Middle frontal gyrus (tissue), 1 donor: ENCODE data around the gene CCNK.

Experiments used
- DNase-seq: peaks from one replicate; pipeline ENCODE4 v3.0.0-alpha.2; 2015; ENCODE audit warnings: low spot score; ENCODE audit errors: extremely low spot score

CCNK gene

DNA sequence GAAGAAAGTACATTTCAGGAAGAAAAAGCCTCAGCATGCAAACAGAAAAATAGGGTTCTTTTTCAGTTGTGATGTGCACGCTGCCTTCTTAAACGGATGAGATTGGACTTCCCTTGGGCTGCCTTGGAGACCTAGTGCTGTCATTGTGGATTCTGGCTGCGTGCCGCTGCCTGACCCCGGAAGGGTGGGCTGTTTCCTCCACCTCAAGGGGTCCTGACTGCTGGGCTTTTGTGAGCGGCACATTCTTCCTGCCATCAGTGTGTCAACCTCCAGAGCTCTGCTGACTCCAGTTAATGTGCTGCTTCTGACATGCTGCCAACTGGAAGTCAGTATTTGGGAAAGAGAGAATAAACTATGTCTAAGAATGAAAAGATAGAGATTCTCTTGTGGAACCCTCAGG, 25.1 kb downstream of the CCNK start:
- no peak for DNase-seq

DNA sequence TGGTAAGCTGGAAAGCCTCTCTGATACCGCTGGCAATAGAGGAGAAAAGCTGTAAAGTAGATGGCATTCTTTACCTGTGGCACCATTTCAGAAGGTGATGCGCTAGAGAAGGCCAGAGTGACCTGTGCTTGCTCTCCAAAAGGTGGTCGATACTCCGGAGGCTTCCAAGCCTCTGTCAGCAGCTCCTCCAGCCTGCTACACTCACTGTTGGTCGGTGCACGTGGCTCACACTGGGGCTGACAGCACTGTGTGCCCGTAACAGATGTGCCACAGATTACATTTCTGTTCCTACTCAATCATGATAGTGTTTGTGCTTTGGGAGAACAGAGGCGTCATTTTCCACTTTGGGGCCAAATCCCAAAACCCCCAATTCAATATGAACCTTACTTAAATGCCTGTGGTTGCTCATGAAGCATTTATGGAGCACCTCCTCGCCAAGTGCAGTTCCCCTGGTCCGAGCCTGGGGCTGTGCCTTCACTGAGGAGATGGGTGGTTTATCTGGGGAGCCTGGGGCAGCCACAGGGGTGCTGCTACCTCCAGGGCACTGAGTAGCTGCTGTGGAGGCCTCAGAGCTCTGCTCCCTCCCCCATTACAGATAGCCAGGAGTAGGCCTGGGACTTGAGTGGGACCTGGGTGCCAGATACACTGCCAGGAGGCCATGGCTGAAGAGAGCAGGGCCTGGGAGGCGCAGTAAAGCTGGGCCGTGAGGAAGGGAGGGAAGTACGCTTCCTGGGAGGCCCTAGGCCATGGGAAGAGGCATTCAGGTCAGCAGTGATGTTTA, 26.8 kb downstream of the CCNK start:
- DNase-seq, result no peak

DNA sequence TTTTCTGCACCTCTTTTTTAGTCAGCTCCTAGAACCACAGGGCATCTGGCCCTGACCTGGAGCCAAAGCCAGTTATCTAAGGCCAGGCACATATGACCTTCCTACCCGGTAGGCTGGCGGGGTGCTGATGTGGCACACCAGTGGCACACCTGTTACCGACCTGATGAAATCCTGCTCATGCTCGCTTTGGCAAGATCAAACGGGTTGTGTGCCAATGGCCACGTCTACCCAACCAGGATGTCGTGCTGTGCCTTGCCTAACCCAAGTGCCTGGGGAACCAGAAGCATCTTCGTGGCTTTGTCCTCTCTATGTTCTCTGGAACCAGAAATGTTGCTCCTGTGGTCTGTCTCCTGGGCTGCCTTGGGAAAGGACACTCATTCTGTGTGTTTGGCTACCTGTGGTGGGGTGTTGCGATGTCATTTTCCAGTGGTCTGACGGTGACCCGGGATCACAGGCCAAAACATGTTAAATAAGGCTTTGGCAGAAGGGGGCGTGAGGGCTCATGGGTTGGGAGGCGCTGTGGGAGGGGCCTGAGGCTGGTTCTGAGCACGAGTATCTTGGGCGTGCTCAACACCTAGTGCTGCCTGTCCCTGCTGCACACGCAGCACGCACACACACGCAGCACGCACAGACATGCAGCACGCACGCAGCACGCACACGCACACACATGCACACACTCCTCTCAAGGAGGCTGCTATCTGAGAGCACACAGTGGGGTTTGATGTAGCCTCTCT, 27.9 kb downstream of the CCNK start:
- no peak for DNase-seq

DNA sequence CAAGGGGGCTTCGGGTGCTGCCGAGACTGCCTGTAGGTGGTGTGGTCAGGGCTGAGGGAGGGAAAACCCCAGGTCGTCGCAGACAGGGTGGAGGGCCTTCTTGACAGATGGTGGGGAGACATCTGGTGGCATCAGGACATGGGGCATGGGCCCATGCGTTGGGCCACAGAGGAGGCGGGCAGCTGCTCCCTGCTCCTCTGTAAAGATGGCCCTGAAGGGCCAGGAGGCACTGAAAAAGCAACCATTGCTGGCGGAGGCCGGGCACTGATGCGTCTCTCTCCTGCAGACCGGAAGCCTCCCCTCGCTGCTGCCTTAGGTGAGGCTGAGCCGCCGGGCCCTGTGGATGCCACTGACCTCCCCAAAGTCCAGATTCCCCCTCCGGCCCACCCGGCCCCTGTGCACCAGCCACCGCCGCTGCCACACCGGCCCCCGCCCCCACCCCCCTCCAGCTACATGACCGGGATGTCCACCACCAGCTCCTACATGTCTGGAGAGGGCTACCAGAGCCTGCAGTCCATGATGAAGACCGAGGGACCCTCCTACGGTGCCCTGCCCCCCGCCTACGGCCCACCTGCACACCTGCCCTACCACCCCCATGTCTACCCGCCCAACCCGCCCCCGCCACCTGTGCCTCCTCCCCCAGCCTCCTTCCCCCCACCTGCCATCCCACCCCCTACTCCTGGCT, 28.8 kb downstream of the CCNK start:
- no peak for DNase-seq

DNA sequence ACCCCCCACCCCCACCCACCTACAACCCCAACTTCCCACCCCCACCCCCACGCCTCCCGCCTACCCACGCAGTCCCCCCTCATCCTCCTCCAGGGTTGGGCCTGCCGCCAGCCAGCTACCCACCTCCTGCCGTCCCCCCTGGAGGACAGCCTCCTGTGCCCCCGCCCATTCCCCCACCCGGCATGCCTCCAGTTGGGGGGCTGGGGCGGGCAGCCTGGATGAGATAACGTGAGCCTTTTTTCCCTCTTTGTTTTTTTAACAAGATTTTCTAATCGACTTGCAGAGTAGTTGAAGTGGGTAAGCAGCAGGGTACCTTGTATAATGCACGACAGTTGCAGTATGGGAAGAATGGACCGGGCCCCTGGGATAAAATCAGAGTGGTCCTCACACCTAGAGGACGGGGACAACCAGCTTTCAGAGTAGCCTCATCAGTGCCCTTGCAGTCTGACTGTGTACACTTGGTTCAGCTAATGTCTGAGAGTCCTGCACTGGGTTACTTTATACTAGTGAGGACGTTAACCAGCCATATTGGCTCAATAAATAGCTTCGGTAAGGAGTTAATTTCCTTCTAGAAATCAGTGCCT, 29.4 kb downstream of the CCNK start:
- no peak for DNase-seq

DNA sequence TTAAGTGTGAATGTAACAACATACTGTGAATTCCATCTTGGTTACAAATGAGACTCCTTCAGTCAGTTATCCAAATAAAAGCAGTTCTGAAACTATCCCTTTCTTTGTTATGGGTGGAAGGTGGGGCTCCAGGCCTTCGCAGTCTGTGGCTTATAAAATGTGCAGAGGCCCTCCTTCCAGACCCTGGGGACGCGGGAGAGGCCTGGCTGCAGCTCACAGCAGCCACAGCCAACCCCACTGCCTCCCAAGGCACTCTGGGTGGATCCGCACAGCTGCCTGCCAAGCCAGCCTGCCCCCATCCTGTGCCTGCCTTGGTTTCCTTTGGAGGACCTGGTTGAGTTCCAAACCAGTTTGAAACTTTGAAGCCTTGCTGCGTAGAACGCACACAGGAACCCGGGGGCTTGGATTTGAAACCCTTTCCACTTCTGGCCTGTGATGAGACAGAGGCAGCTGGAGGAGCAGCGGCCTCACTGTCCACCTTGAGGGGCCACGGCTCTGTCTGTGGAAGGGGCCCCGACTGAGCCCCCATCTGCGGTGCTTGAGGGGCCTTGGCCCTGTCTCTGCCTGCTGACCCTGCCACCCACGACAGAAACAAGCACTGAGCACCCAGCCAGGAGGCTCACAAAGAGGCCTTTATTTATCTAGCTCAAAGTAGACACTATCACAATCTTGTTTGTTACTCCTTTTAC, 30.4 kb downstream of the CCNK start:
- DNase-seq, result no peak

- DNase-seq, result no peak
These were observed 30.9 kb downstream of the CCNK start for GRCh38 chr14:99512110-99512449.

GRCh38 chr14:99512571-99513182, 31.5 kb downstream of the CCNK start:
- no peak for DNase-seq

DNA sequence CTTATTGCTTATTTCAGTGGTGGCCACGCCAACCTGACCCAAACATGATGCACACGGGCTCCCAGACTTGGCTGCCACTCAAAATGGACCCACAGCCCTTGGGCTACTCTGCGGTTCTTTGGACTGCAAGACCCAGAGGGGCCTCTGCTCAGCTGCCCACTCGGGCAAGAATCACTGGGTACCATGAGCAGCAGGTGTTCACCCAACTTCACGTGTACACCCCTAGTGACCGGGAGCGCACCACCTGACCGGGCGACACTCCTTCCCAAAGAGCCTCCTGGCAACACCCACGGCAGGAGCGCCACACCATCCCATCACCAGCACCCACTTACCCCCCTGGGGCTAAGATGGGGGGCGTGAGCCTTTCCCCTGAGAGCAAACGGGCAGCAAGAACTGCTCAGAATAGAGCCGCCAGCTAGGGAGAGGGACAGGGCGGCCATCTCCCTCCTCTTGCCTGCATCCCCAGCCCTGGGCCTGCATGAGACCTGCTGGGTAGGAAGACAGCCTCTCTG, 32.0 kb downstream of the CCNK start:
- DNase-seq, result no peak

- DNase-seq, result no peak
These were observed 32.8 kb downstream of the CCNK start for GRCh38 chr14:99513946-99514551.

DNA sequence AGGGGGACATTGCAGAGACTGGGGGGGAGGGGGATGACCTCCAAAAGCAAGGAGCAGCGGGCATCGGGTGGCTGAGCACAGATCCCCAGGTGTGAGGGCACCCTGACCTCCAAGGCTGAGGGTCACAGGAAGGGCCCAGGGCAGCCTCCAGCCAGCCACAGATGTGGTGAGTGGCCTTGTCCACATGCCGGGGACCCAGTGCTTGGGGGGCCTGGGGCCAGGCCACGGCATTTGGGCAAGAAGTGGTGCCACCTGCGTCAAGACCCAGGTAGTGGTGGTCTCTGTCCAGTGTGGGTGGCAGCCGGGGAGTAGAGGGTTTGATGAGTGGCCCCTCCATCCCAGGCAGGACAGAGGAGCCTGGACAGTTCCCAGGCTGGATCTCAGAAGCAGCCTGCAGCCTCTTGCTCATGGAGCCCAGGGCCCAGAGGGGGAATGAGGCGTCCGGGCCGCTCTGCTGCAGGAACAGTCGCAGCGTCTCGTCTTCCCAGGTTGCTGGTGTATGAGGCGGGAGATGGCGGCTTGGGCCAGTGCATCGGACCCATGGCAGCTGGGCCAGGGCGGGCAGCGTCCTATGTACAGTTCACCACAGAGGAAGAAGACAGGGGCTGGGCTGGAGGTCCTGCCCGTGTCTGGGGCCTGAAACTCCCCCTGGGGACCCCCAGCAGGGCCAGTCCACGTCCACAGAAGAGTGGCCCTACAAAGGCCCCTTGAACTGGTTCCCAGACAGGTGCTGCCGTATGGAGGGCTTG, 33.5 kb downstream of the CCNK start:
- no peak for DNase-seq

DNA sequence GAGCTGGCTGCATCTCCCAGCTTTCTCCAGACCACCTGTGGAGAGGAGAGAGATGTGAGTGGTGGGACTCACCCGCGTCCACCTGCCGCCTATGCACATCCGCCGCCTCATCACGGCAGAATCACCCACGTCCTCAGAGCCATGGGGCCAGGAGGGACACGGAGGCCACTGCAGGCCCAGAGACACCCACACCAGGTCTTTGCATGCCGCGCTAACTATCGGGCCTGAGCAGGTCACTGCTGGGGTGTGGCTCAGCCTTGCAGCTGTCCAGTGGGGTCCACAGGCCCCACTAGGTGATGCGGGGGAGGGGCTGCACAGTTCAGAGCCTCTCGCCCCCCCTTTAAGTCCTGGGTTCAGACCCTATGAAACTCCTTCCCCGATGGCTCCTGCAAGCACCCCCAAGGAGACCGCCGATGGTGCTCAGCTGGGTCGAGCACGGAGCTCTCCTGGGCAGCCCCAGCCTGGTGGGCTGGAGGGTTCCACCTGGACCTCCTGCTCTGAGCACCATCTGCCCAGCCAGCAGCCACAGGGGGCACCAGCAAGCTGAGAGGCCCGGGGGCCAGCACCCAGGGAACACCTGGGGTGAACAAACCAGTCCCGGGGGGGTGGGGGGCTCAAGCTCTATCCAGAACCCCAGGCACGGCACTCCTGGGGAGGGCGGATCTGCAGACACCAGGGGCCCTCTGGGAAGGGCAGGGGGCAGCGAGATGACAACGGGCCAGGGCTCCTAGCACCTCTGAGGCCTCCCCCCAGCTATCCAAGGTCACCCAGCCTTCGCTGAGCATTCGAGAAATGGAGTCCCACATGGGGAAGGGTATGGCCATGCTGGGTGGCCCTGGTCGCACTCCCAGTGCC, 34.3 kb downstream of the CCNK start:
- DNase-seq, result no peak

GRCh38 chr14:99516156-99516870, 35.1 kb downstream of the CCNK start:
- DNase-seq, result no peak

DNA sequence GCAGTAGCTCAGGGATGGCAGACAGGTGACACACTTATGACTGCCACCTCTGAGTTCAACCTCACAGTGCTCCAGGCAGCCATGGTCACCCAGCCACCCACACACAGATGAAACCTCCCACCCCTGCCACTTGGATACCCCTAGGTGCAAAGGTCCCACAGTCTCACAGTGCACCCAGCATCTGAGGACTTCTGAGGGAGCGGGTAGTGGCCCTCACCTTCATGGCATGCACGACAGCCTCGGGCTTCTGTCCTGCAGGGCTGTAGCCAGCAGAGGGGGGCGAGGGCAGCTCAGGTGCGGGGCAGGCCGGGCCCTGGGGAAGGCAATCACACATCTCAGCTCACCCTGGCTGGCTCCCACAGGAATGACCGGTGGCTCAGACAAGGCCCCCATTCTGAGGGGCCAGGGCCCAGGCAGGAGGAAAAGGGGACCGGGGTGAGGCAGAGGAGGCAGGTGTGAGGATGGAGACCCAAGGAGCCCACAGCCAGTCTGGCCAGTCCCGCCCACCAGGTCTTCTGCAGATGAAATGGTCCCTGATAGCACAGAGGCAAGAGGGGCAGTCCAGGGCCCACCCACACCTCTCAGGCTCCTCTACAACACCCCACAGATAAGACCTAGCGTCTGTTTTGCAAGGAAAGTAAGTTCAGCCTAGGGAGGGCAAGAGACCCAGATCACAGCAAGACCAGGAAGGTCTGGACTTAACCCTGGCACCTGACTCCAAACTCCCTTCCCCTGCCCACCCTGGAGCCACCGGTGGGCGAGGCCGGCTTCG, 35.8 kb downstream of the CCNK start:
- DNase-seq, result no peak

- no peak for DNase-seq
These were observed 36.6 kb downstream of the CCNK start for GRCh38 chr14:99517643-99518381.

DNA sequence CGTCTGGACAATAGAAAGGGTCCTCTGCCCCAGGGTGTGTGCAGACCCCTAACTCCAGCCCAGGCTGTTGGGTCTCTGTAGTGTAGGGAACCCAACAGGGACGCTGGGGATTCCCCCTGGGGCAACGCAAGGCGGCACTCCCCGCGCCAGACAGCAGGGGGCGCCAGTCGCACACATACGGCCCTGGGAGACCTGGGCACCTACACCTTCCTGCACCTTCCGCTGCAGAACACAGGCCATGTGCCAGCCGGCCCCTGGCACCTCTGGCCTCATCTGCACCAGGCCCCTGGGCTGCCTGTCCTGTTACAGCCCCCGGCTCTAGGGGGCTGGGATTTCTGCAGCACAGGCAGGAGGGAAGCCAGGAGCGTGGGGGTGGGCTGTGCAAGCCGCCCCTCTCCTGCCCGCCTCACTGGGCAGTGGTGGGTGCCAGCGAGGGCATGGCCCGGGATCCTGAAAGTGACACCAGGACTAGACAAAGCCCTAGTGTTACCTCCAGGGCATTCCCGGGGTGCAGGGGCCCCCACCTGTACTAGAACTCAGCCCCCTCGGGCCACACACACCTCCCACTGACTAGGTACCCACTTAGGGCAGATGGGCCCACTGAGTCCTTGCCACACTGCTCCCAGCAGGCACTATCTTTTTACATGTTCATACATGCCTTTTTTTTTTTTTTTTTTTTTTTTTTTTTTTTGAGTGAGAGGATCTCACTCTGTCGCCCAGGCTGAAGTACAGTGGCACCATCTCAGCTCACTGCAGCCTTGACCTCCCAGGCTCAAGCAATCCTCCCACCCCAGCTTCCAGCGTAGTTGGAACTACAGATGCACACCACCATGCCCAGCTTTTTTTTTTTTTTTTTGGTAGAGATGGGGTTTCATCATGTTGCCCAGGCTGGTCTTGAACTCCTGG, 37.5 kb downstream of the CCNK start:
- DNase-seq, result no peak
